Activated naive CD4-positive, alpha-beta T cell treated with Interleukin-2 at 50 U/mL for 16 hours (primary cell): Measurements from ENCODE around the gene MED9.
A peak's percentile ranks its signal among the peaks of the same experiment; 100 is the strongest.

Experiments
- DNase-seq: peaks from one replicate; pipeline ENCODE4 v3.0.0-alpha.2; 2020

MED9 gene

DNA sequence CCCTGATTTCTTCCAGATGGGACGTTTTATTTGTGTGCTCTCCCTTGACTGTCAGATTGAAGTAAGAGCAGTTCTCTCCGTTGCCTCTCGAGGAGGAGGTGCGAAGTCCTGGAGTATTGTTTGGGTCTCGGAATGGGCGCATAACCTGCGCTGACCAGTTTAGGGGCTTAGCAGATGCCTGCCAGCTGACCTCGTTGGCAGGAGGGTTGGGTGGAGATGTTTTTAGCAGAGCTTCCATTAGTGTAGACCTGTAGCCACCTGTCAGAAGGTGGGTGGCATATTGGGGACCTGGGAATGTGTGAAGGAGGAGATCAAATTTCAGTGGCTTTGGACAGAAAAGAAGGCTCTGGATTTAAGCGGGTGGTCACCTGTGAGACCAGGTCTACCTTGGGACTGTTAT lies 15.8 kb downstream of the MED9 start:
- DNase-seq, result no peak

DNA sequence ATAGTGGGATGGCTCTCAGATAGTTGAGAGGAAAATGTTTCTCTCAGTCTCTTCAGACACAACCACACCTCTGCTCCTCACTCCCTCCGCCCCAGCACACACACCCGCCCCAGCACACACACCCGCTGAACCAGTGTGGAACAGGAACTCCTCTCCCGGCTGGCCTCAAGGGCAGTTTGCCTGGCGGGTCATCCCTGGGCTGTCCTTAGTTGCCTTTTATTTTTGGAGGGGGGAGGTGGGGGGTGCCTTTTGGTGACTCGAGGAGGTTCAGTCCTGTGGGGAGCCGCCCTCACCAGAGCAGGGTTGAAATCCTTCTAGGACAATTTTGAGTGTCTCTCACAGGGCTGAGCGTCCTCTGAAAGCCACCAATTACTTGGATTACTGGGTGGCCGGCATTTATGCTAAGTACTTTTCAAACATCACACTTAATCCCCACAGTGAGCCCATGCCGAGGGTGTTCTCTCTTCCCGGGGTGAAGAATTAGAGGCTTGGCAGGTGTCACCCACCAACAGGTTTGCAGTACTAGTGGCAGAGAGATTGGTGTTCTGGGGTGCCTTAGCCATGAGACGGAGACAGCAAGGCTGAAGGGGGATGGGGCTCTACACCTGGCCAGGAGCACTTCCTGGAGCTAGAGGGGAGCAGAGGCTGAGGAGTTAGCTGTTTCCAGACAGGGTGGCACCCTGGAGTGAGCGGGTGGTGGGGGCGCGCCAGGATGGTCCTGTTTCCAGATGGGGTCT lies 16.6 kb downstream of the MED9 start:
- DNase-seq, result no peak

DNA sequence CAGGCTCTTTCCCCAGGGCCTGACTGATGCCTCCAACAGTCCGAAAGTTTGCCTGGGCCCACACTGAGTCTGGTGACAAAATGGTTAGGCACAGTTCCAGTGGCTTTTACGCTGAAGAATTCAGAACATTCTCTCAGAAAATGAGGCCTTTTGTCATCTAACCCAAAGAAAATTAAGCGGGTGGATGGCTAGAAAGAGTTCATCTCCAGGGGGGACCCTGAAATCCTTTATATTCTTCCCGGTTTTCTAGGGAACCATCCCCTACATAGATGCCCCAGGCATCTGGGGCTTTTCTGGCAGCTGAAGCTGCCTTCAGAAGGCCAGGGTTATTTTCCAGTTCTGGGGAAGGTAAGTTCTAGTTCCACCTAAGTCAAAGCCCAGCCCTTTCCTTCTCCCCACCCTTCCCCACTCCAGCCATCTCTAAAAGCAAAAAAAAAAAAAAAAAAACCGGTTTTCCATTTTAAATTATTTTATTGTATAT lies 17.2 kb downstream of the MED9 start:
- no peak for DNase-seq

DNA sequence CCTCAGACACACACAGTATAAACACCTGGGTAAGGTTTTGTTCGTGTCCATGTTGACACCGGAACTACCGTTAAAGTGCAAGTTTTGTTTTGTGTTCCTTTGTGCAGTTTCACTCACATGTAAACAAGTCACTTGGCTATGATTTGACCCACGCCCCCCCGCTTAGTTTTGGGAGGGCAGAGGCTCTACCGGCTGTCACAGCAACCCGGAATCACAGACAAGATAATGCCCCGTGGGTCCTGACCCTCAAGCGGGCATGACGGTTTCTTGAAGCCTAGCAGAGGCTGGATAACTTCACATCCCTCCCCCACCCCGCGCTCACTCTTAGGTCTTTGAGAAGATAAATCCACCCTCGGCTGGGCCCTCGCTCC lies 17.7 kb downstream of the MED9 start:
- DNase-seq, result no peak

DNA sequence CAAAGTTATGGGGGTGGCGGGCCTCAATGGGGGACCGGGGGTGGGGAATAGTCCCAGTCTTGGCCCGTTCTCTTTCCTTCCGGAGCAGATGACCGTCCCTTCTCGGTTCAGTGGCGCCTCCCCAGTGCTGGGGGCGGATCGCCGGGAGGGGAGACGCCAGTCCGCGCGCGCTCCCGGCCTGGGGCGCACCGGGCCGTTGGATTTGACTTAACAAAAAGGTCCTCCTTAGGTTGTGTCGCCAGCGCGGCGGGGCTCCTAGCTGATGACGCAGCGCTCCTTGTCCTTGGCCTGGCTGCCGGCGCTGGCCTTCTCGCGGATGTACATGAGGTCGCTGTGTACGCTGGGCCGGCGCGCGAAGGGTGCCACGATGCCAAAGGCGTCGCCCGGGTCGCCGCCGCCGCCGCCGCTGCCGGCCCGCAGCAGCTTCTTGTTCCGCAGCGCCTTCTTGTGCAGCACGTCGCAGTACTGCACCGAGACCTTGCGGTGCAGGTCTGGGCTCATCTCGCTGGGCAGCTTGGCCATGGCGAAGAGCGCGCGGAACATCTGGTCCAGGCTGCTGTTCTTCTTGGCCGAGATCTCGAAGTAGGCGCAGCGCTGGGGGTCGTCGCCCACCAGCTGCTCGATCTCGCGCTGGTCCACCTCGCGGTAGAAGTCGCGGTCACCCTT lies 18.2 kb downstream of the MED9 start:
- peak; percentile 19 for DNase-seq

DNA sequence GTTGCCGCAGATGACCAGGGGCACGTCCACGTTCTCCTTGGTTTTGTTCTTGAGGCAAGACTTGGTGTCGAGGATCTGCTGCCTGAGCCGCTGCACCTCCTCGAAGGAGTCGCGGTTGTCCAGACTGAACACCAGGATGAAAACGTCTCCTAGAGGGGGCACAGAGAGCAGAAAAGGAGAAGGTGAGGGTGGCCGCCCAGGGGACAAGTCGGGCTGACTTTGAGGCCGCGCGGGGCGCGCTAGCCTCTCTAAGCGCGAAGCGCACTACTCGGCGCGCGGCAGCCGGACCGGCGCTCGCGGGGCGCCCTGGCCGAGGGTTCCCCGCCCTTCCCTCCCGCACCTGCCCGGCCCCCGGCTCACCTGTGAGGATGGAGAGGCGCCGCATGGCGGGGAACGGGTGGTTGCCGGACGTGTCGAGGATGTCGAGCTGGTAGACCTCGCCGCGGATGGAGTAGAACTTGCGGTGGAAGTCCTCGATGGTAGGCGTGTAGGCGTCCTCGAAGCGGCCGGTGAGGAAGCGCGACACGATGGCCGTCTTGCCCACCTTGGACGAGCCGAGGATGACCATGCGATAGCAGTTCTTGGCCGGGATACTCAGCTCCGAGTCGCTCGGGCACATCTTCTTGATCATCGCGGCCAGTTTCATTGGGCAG lies 18.9 kb downstream of the MED9 start:
- peak; percentile 28 for DNase-seq

DNA sequence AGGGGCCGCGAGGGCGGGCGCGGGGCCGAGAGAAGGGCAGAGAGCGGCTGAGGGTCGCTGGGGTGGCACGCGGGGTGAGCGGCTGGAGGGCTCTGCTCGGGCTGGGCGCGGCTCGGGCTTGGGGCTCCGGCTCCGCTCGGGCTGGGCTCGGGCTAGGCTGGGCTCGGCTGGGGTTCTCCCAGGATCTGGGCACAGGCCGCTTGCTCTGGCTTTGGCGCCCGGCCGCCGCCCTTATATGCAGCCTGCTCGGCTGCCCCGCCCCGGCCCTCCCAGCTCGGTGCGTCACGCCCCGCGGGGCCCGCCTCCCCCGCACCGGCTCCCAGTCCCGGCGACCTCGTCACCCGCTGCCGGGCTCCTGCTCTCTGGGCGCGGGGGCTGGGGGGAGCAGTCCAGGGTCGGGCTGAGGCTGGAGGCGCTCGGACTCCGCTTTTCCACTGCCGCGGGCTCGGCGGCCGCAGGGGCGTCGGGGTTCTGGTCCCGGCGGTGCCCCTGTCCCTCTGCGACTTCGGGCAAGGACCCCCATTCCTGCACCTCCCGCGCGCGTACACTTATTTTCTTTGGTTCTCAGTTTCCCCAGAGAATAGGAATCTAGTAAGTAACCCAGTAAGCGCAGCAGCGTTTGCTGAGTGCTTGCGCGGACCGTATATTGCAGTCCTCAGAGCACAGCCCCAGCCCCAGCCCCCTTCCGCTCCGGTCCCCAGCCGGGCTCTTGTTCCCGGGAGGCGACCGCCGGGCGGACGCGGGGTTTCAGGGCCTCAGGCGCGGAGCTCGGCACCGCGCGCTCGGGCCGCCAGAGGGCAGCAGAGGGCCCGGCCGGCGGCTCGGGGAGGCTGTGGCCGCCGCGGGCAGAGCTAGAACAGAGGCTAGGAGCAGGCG lies 19.6 kb downstream of the MED9 start, which contains the start of gene RASD1:
RASD1 (minus strand) TSS at position 207 of the 876 bp plus-strand sequence. CDS start 214 bp downstream, outside the sequence.
- peak; percentile 84 for DNase-seq

DNA sequence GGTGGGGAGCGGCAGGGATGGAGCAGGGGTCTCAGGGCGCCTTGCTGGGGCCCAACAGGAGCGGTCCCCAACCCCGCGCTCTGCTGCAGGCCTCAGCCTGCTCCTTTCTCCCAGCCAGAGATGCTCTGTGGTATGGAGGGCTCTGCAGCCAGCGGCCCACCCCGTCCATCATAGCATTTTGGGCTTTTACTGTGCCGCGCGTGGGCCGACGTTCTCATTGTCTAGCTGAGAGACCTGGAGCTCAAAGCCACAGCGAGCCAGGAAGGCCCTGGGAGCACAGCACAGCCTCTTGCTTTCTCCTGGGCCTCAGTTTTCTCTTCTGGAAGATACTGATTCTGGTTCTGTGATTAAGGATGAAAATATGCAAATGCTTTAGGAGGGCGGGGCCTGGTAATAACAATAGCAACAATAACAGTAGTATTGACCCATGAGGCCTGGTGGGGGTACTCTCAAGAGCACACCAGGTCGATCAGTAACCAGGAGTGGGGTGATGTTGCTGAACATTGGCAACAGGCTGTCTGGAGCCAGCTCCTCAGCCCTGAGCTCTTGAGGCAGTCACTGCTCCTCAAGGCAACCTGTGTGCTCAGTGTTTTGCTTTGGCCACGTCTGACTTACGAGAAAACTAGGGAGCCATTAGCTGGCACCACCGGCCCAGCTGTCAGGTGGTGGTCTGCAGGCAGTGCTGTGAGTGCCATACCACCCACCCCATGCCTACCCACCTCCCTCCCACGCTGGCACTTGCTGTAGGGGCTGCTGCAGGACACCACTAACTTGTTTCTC lies 20.5 kb downstream of the MED9 start:
- no peak for DNase-seq

DNA sequence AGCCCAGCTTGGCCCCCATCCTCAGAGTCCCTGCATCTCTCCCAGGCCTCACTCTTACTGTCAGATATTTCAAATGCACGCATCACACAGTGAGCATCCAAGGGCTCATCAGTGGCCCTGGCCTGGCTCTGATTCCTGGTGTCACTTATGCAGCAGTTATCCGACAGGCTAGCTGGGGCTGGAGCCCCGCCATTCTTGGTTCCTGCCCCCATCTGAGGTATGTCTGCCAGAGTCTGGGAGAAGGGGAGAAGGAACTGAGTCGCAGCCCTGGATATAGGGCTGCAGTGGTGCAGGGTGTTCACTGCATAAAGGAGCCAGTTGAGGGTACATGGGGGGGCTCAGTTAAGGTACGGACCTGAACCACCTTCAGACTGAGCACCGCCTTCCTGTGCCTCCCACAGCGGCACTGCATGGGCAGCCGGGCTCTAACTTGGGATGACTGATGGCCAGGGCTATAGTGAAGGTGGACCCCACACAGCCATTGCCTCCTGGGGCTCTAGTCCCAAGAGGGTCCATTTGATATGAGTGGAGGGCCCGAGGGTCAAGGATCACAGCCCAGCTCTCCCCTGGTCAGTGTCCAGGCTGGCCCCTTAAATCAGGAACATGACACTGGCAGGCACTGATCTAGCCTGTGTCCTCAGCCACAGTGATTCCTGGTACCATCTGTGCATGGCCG lies 21.2 kb downstream of the MED9 start:
- no peak for DNase-seq

DNA sequence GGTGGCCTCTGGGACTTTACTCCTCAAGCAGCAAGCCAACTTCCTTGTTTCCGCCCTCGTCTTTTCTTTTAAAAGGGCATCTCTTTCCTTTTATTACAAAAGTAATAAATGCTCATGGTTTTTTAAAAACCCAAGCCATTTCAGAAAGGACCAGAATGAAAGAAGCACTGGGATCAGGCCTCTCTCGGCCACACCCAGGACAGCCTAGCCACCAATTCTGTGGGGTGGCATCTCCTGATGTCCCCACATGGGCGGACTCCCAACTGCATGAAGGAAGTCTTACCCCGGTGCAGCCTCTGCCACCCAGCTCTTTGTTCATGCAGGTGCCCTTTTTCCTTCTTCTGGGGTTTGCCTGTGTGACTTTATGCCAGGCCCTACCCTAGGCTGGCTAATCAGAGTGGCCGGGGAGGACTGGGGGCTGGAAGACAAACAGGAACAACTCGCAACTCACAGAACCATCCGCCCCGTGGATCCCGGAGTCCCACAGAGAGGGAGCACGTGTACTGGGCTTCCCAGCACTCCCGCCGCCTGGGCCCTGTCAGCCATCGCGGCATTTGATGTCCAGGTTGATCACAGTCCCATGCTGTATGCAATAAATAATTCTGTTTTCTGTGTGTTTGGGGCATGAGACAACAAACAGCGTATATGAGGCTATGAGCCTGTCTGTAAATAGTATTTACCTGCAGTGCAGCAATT lies 22.0 kb downstream of the MED9 start:
- no peak for DNase-seq

DNA sequence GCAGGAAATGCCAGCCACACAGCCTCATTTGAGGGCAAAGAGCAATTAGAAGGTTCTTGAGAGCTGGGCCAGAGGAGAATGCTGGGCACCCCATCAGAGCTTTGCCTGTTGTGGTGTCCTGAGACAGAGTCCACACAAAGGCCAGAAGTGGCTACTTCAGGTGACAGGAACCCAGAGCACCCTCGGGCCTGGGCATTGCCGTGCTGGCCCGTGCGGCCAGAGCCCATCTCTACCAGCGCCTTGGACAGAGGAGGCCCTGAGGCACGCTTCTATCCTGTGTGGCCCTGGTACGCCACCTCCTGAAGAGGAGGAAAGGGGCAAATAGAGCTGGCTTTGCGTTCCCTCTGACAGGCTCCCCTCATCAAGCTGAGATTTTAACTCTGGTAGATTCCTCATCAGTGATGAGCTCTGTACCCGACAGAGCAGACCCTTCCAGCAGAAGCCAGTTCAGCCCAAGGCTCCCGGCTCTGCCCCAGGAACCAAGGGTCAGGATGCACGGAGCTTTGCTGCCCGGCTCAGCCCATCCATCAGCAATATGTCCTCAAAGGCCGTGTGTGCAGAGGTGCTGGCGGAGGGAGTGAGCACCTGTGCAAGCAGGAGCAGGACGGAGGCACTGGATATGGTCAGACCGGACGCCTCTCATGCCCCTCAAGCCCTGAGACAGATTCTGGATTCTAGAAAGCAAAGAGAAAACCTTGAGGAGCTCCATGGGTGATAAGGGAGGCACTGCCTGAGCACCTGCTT lies 22.8 kb downstream of the MED9 start:
- DNase-seq, result no peak

DNA sequence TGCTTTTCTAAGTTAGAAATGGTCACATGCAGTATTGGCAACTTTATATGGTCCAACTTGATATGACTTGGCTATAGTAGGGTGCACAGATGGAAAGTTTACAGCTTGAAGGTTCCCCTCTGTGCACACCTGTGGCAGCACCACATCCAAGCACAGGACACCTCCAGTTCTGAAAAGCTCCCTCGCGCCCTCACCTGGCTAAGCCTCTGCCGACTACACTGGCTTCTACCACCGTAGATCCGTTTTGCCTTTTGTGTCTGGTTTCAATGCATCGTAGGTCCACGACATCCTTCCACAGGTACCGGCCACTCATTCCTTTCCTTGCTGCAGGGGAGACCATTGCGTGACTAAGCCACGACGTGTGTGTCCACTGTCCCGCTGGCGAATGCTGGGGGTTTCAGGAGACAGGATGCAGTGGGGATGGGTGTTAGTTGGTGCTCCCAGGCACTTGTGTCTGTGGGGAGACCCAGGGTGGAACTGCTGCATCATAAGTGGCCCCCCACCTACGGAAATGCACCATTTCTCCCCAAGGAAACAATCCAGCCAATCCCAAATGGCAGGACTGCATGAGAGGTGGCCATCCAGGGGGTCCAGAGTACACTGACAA lies 24.3 kb downstream of the MED9 start:
- DNase-seq, result no peak

DNA sequence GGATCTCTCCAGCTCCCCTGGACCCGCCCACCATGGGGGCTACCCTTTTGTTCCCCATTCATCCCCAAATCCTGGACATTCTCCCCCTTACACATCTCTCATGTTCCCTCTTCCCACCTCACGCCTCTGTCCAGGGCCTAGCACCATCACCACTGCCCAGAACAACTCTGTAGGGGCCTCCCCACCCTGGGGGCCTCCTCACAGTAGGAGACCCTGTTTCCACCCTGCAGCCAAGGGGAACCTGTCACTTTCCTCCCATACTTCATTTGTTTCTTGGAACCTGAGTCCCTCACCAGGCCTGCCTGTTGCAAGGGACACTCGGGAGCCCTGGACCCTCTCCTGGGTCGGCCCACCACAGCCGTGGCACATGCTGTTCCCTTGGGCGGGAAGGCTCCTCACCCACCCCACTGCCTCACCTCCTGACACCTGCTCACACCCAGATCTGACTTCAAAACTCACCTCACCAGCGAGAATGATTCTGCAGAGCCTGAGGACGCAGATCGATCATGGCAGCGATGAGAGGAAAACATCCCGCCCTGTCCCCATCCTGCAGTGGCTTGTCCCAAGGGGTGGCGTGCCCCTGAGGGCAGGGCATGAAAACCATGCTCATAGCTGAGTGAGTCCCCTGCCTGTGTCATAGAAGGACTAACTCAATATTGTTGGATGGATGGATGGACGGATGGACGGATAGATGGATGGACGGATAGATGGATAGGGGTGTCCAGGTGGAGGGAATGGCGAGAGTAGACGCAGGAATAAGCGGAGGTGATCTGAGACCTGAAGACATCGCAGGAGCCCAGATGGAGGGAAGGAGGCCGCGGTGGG lies 26.2 kb downstream of the MED9 start:
- no peak for DNase-seq

DNA sequence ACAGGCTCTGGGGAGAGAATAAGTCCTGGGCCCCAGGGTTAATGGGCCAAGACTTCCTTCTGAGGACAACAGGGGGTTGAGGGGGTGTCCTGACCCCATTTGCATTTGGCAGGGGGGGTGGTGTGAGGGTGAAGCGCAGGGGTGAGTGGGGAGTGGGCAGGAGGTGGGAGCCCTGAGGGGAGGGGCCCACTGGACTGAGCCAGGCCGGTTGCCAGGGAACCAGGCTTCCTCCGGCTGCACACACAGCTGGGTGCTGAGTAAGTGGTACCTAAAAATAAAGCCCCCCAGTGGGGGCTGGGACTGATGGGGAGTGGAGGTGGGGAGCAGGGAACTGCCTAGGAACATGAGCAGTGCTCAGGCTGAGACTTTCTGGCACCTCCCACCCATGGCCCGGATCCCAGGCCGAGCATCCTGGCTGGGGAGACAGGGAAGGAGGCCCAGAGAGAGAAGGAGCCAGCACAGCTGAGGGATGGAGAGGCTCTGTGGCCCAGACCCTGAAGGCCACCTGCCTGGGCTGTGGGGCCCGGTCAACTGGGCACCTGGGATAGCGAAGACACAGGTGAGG lies 26.8 kb downstream of the MED9 start:
- DNase-seq, result no peak

DNA sequence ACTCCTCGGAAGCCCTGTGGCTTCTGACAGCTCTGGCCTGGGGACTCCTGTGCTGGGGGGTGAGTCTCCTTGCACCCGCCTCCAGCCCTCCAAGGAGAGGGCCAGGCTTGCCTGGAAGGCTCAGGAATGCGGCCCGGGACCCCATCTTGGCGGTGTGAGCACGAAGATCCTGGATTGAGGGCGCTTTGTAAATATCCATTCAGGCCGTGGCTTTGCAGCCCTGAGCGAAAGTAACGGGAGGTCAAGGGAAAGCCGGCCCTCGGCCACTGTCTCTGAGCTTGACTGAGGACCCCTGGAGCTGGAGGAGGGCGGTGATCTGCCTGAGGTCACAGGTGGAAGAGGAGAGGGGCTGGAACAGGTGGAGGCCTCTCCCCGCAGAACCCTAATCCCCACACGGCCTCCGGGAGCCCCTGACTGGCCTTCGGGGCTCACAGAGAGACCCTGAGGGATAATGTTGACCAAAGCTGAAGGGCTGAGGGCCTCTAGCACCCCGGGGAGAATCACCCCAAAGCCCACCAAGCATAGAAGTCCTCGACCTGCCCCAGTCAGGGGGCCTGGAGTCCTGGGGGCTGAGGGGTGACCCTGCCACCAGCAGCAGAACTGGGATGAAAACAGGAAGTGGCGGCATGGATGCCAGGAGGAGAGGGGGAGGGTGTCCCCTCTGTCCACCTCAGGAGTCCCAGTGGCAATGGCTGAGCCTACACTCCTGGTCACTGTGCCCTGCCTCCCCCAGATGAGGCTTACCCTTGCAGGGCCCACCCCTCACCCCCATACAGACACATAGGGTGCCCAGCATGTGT lies 27.7 kb downstream of the MED9 start:
- DNase-seq, result no peak

DNA sequence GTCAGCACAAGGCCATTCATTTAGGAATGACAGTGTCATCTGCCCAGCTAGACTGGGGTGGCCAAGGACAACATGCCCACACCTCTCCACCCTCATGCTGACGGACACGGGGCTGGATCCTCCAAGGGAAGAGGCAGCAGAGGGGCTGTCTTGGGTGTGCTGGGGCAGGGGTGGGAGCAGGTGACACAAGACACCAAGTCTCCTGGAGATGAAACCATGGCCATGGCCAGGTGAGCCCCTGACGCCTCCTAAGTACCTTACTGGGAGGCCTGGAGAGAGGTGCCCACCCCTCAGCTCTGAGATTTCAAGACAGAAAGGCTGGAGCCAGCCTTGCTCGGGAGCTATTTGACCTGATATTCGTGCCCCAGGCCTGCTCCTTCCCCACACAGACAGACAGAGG lies 28.4 kb downstream of the MED9 start:
- no peak for DNase-seq

DNA sequence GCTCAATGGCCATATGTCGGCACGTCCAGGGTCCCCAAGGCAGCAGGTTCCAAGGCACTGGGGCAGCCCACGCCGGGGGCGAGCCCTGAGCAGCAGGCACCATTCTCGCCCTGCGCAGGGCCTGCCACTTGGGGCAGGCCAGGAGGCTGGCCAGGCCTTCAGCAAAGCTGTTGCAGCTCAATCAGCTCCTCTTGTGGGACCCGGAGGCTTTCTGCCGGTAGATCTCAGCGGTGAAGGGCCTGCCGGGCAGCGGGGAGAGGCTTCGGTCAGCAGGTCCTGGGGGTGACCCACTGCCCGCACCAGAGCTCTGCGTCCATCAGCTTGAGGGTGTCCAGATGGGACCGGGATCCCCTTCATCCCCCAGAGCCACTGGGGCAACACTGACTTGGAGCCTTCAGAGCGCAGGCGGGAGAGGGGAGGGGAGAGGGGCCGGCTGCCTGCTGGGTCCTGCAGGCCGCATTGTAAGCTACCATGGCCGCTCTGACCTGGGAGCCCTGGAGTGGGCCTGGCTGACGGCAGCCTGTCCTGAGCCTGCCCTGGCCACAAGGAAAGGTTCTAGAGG lies 28.9 kb downstream of the MED9 start:
- no peak for DNase-seq
